ENCODE results near the gene SMPD2. TPM values are rescaled to one million over a fixed set of nuclear protein-coding genes. Genes with fewer than 3 reads are reported as not detected.

Gene SMPD2
- total RNA-seq, 1 experiment from 2014 or later, result 14.7 TPM

DNA sequence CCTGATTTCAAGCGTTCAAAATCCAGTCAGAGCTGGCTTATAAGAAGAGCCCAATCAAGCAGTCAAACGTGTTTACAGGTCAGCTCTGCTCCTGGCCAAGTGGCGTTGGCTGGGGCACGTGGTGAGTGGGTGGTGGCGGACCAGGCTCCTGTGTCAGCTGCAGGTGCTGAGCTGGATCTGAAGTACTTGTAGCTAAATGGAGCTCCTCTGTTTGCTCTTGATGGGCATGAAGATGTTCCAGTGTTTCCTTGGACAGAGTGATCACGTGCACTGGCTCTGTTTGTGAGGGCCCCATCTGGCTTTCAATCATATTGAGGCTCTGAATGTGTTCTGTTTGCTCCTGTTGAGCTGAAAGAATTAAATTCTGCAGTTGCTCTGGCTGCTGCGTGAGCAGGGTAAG is 25.2 kb downstream of the SMPD2 start:
- POLR2A ChIA-PET, result no interaction called here

DNA sequence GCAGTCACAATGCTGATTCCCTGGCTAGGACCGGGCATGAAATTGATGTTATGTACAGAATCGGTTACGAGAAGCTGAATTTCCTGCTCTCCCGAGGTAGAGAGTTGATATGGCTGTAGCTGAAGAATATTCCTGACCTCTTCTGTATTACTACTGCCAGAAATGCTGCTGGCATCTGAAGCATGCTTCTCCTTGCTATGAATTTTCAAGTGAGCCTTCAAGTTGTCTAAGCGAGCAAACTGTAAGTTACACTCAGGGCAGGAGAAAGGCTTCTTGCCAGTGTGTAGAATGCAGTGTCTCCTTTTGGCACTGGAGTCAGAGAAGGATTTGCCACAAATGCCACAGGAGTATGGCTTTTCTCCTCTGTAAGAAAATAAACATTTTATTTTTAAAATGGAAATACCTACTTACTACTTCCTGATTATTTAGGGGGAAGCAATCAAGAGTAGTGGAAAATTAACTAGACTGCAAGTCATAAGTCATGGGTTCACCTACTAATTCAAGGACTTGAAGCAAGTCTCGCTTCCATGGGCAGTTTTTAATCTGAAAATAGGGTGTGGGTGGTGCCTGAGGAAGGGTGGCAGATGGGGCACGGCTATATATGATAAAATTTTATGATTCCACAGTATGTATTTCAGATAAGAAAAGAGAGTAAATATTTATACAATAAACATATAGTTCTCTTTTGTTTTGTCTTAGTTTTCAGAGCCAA is 25.8 kb downstream of the SMPD2 start:
- DNase-seq (ENCODE audit: low read depth, low spot score) (no peak), ATAC-seq (no peak)
- Histone ChIP-seq H3K4me1 (ENCODE audit: control insufficient read depth in 1 of 2, insufficient read depth in 2 of 2, low read length in 2 of 2) (no peaks in the 10 kb centered on the region), H3K79me2 (ENCODE audit: insufficient read depth, low read length) (peaks cover 43% of the 10 kb centered on the region), H3K9me3 (ENCODE audit: control insufficient read depth in 1 of 2, insufficient read depth in 1 of 2, low read depth in 1 of 2, low read length in 2 of 2) (no peaks in the 10 kb centered on the region), H3K27ac (ENCODE audit: low read depth, low read length) (no peak overlapping the region), H4K20me1 (ENCODE audit: insufficient read depth) (peaks cover 6% of the 10 kb centered on the region; the same call in 1 of the 2 replicates), H3K27me3 (ENCODE audit: insufficient read depth, low read length) (no peaks in the 10 kb centered on the region), H3K4me3 (replicated peaks in 1 of 2; ENCODE audit: low read depth in 1 of 2, low read length in 2 of 2) (no peak overlapping the region), H3K9me2 (ENCODE audit: insufficient read depth) (no peaks in the 10 kb centered on the region), H3K4me2 (ENCODE audit: low read length) (no peak overlapping the region), H2AFZ (ENCODE audit: low read depth, low read length, poor library complexity, severe bottlenecking) (no peak overlapping the region), H3K36me3 (ENCODE audit: control insufficient read depth in 1 of 2, insufficient read depth in 2 of 2, low read length in 2 of 2) (peaks cover 50 to 66% of the 10 kb centered on the region in 2 experiments; a peak in 3 of 4 replicates), H3K9ac (ENCODE audit: low read length) (no peak overlapping the region)
- intact Hi-C loops (cut with micrococcal nuclease), result no loop called here
- ChIA-PET CTCF (no interaction called here), RAD21 (ENCODE audit: low non-redundant PET in 1 of 2, low total read pairs in 2 of 2, uncharacterized antibody in 2 of 2, unreplicated experiment in 2 of 2) (no interaction called here), POLR2A (no interaction called here)
- BruUV-seq (replicated peaks), result no TSS peak
- TF ChIP-seq JUND (IDR thresholded peaks at IDR 0.05) (no peak), TCF7L2 (IDR thresholded peaks at IDR 0.05; ENCODE audit: borderline replicate concordance, extremely low read depth, insufficient read depth, insufficient read length) (no peak), EZH2 (IDR thresholded peaks at IDR 0.05) (no peak), SP1 (IDR thresholded peaks at IDR 0.05; ENCODE audit: low read depth) (no peak), ZFX (IDR thresholded peaks at IDR 0.05) (no peak), ZNF274 (IDR thresholded peaks at IDR 0.05; ENCODE audit: low read depth, low read length) (no peak), SIN3A (IDR thresholded peaks at IDR 0.05; ENCODE audit: low read depth) (no peak), POLR2AphosphoS5 (IDR thresholded peaks at IDR 0.05; ENCODE audit: low read depth, low read length) (no peak), CBX3 (IDR thresholded peaks at IDR 0.05; ENCODE audit: low read depth) (no peak)
- TF ChIP-seq, protein P1, sequence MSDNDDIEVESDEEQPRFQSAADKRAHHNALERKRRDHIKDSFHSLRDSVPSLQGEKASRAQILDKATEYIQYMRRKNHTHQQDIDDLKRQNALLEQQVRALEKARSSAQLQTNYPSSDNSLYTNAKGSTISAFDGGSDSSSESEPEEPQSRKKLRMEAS (IDR thresholded peaks at IDR 0.05), result no peak
- TF ChIP-seq, protein P2, sequence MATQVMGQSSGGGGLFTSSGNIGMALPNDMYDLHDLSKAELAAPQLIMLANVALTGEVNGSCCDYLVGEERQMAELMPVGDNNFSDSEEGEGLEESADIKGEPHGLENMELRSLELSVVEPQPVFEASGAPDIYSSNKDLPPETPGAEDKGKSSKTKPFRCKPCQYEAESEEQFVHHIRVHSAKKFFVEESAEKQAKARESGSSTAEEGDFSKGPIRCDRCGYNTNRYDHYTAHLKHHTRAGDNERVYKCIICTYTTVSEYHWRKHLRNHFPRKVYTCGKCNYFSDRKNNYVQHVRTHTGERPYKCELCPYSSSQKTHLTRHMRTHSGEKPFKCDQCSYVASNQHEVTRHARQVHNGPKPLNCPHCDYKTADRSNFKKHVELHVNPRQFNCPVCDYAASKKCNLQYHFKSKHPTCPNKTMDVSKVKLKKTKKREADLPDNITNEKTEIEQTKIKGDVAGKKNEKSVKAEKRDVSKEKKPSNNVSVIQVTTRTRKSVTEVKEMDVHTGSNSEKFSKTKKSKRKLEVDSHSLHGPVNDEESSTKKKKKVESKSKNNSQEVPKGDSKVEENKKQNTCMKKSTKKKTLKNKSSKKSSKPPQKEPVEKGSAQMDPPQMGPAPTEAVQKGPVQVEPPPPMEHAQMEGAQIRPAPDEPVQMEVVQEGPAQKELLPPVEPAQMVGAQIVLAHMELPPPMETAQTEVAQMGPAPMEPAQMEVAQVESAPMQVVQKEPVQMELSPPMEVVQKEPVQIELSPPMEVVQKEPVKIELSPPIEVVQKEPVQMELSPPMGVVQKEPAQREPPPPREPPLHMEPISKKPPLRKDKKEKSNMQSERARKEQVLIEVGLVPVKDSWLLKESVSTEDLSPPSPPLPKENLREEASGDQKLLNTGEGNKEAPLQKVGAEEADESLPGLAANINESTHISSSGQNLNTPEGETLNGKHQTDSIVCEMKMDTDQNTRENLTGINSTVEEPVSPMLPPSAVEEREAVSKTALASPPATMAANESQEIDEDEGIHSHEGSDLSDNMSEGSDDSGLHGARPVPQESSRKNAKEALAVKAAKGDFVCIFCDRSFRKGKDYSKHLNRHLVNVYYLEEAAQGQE (IDR thresholded peaks at IDR 0.05; ENCODE audit: low read depth), result no peak
- TF ChIP-seq, protein P3, sequence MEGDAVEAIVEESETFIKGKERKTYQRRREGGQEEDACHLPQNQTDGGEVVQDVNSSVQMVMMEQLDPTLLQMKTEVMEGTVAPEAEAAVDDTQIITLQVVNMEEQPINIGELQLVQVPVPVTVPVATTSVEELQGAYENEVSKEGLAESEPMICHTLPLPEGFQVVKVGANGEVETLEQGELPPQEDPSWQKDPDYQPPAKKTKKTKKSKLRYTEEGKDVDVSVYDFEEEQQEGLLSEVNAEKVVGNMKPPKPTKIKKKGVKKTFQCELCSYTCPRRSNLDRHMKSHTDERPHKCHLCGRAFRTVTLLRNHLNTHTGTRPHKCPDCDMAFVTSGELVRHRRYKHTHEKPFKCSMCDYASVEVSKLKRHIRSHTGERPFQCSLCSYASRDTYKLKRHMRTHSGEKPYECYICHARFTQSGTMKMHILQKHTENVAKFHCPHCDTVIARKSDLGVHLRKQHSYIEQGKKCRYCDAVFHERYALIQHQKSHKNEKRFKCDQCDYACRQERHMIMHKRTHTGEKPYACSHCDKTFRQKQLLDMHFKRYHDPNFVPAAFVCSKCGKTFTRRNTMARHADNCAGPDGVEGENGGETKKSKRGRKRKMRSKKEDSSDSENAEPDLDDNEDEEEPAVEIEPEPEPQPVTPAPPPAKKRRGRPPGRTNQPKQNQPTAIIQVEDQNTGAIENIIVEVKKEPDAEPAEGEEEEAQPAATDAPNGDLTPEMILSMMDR (IDR thresholded peaks at IDR 0.05 in 2 of 3, conservative IDR thresholded peaks at IDR 0.05 in 1 of 3; ENCODE audit: borderline replicate concordance in 1 of 3, insufficient read depth in 1 of 3, low read depth in 2 of 3, low read length in 2 of 3), result no peak

More for the DNA sequence above, 25.2 kb downstream of the SMPD2 start:
- Histone ChIP-seq H3K27ac (ENCODE audit: low read depth, low read length) (no peak overlapping the region), H3K4me2 (ENCODE audit: low read length) (no peak overlapping the region), H3K36me3 (ENCODE audit: control insufficient read depth in 1 of 2, insufficient read depth in 2 of 2, low read length in 2 of 2) (peaks cover 45 to 61% of the 10 kb centered on the region in 2 experiments; a peak in 3 of 4 replicates), H4K20me1 (ENCODE audit: insufficient read depth) (peaks cover 6% of the 10 kb centered on the region; the same call in 1 of the 2 replicates), H2AFZ (ENCODE audit: low read depth, low read length, poor library complexity, severe bottlenecking) (no peak overlapping the region), H3K9me2 (ENCODE audit: insufficient read depth) (no peaks in the 10 kb centered on the region), H3K9me3 (ENCODE audit: control insufficient read depth in 1 of 2, insufficient read depth in 1 of 2, low read depth in 1 of 2, low read length in 2 of 2) (no peaks in the 10 kb centered on the region), H3K9ac (ENCODE audit: low read length) (no peak overlapping the region), H3K4me1 (ENCODE audit: control insufficient read depth in 1 of 2, insufficient read depth in 2 of 2, low read length in 2 of 2) (no peaks in the 10 kb centered on the region), H3K27me3 (ENCODE audit: insufficient read depth, low read length) (no peaks in the 10 kb centered on the region), H3K4me3 (replicated peaks in 1 of 2; ENCODE audit: low read depth in 1 of 2, low read length in 2 of 2) (no peak overlapping the region), H3K79me2 (ENCODE audit: insufficient read depth, low read length) (peaks cover 43% of the 10 kb centered on the region)
- BruUV-seq (replicated peaks), result no TSS peak
- intact Hi-C loops (cut with micrococcal nuclease), result no loop called here
- CTCF ChIA-PET, result no interaction called here
- RAD21 ChIA-PET (ENCODE audit: low non-redundant PET in 1 of 2, low total read pairs in 2 of 2, uncharacterized antibody in 2 of 2, unreplicated experiment in 2 of 2), result no interaction called here
- TF ChIP-seq POLR2AphosphoS5 (IDR thresholded peaks at IDR 0.05; ENCODE audit: low read depth, low read length) (no peak), CBX3 (IDR thresholded peaks at IDR 0.05; ENCODE audit: low read depth) (no peak), SP1 (IDR thresholded peaks at IDR 0.05; ENCODE audit: low read depth) (no peak), SRF (IDR thresholded peaks at IDR 0.05; ENCODE audit: low read depth) (no peak), EZH2phosphoT487 (IDR thresholded peaks at IDR 0.05; ENCODE audit: borderline replicate concordance) (no peak)
- TF ChIP-seq, protein P1 (IDR thresholded peaks at IDR 0.05), result no peak
- ATAC-seq (no peak), DNase-seq (ENCODE audit: low read depth, low spot score) (no peak)

Data from HCT116 (cell line).